Stomach smooth muscle (tissue), 2 donors: ENCODE results near the gene SNCAIP.

ENCODE experiments used
- H3K27ac ChIP-seq: one replicate; pipeline ENCODE4 v1.7.0; 2013; ENCODE audit warnings: mild to moderate bottlenecking, low read length, inconsistent platforms
- H3K27me3 ChIP-seq, 2 donors: one replicate each; pipeline ENCODE4 v1.7.0; 2013; ENCODE audit warnings: low read length in 2 of 2; ENCODE audit not compliant: insufficient read depth in 2 of 2, control insufficient read depth in 1 of 2
- H3K36me3 ChIP-seq, 2 donors: one replicate each; pipeline ENCODE4 v1.7.0; 2013; ENCODE audit warnings: low read length in 2 of 2; ENCODE audit not compliant: control insufficient read depth in 2 of 2, insufficient read depth in 2 of 2
- H3K4me1 ChIP-seq: one replicate; pipeline ENCODE4 v1.7.0; 2013; ENCODE audit warnings: low read length; ENCODE audit not compliant: control insufficient read depth, insufficient read depth
- H3K4me3 ChIP-seq, 2 donors: one replicate each; pipeline ENCODE4 v1.7.0; 2013; ENCODE audit warnings: low read length in 2 of 2
- H3K9ac ChIP-seq, 2 donors: one replicate each; pipeline ENCODE4 v1.7.0; 2013; ENCODE audit warnings: low read length in 2 of 2, mild to moderate bottlenecking in 1 of 2
- H3K9me3 ChIP-seq, 2 donors: one replicate each; pipeline ENCODE4 v1.7.0; 2013; ENCODE audit warnings: low read length in 2 of 2; ENCODE audit not compliant: control insufficient read depth in 2 of 2
- donor health status: healthy.
- donor health status: Pancreatic carcinoma.

Gene SNCAIP

GRCh38 chr5:122424132-122424531, 112.1 kb downstream of the SNCAIP start:
- no peaks in the 10 kb centered on the region for H3K36me3 ChIP-seq
- no peak overlapping the region for H3K27ac ChIP-seq

DNA sequence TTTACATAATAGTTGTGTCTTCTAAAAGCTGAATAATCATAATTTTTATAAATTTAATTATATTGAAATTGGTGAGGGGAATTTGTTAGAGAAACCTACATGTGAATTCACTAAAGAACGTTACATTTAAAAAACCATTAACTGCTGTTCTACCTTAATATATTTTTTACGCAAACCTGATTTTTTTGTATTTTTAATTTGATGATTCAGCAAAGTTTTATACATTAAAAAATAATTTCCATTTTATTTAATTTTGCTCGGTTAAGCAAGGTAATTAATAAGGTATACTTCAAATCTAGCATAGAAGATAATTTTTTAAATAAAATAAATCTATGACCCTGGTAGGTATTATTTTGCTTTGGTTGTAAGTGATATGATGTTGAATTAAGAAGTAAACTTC, 114.3 kb downstream of the SNCAIP start:
- Histone ChIP-seq H3K4me1 (no peaks in the 10 kb centered on the region), H3K36me3 (no peaks in the 10 kb centered on the region), H3K4me3 (no peak overlapping the region), H3K9me3 (no peaks in the 10 kb centered on the region), H3K9ac (no peak overlapping the region), H3K27me3 (no peaks in the 10 kb centered on the region), H3K27ac (no peak overlapping the region)

More at GRCh38 chr5:122424132-122424531, 112.1 kb downstream of the SNCAIP start:
- no peaks in the 10 kb centered on the region for H3K27me3 ChIP-seq
- H3K4me1 ChIP-seq = no peaks in the 10 kb centered on the region
- no peak overlapping the region for H3K4me3 ChIP-seq
- no peaks in the 10 kb centered on the region for H3K9me3 ChIP-seq
- H3K9ac ChIP-seq = no peak overlapping the region

GRCh38 chr5:122427621-122428020, 115.6 kb downstream of the SNCAIP start:
- Histone ChIP-seq H3K27ac (no peak overlapping the region), H3K4me1 (no peaks in the 10 kb centered on the region), H3K4me3 (no peak overlapping the region), H3K9ac (no peak overlapping the region), H3K36me3 (no peaks in the 10 kb centered on the region), H3K27me3 (no peaks in the 10 kb centered on the region), H3K9me3 (no peaks in the 10 kb centered on the region)

GRCh38 chr5:122429545-122430318, 117.7 kb downstream of the SNCAIP start:
- H3K27ac ChIP-seq = no peak overlapping the region

GRCh38 chr5:122430319-122430586, 118.2 kb downstream of the SNCAIP start:
- Histone ChIP-seq H3K36me3 (no peaks in the 10 kb centered on the region), H3K27me3 (no peaks in the 10 kb centered on the region), H3K4me1 (no peaks in the 10 kb centered on the region), H3K27ac (no peak overlapping the region), H3K4me3 (no peak overlapping the region), H3K9ac (no peak overlapping the region), H3K9me3 (no peaks in the 10 kb centered on the region)

More at GRCh38 chr5:122429545-122430318, 117.7 kb downstream of the SNCAIP start:
- Histone ChIP-seq H3K4me3 (no peak overlapping the region), H3K9me3 (no peaks in the 10 kb centered on the region), H3K9ac (no peak overlapping the region), H3K36me3 (no peaks in the 10 kb centered on the region), H3K27me3 (no peaks in the 10 kb centered on the region), H3K4me1 (no peaks in the 10 kb centered on the region)

GRCh38 chr5:122431298-122431697, 119.3 kb downstream of the SNCAIP start:
- no peak overlapping the region for H3K4me3 ChIP-seq
- H3K27ac ChIP-seq = no peak overlapping the region
- H3K9ac ChIP-seq = no peak overlapping the region
- H3K9me3 ChIP-seq = no peaks in the 10 kb centered on the region
- H3K27me3 ChIP-seq = no peaks in the 10 kb centered on the region
- H3K36me3 ChIP-seq = no peaks in the 10 kb centered on the region
- no peaks in the 10 kb centered on the region for H3K4me1 ChIP-seq

DNA sequence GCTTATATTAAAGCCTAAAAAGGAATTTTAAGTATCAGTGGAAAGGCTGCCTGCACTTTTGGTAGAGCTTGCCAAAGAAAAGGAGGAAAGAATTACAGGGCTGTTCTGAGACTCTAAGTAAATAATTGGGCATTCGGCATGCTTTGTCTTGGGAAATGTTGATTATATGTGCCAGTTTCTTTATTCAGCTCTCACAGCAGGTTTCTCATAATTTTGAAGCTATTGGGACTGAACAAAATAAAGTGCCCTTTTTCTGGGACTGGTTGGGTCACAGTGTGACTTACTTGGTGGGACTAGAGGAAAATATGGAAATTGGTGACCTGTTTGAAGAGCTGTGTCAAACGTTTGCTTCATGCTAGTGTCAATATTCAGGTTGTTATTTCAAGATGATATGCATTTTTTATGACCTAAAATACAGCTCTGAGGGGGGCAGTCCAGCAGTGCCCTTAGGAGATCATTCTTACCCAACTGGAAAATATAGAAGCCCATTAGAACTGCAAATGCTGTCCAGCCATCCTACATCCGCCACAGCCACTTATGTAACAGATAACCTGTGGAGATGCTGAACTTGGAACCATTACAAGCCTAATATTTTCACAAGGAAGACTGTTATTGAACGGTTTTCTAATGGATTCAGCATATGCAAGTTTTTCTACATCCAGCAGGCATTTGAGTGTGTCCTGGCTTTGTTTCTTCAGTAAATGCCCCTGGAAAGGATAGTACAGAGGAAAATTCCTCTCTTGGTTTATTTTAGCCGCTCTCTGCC, 122.4 kb downstream of the SNCAIP start:
- H3K27ac ChIP-seq = no peak overlapping the region

GRCh38 chr5:122435234-122435633, 123.2 kb downstream of the SNCAIP start:
- Histone ChIP-seq H3K27ac (no peak overlapping the region), H3K27me3 (no peaks in the 10 kb centered on the region), H3K36me3 (no peaks in the 10 kb centered on the region), H3K9ac (no peak overlapping the region), H3K9me3 (no peaks in the 10 kb centered on the region), H3K4me1 (no peaks in the 10 kb centered on the region), H3K4me3 (no peak overlapping the region)

More for the DNA sequence above, 122.4 kb downstream of the SNCAIP start:
- H3K36me3 ChIP-seq = no peaks in the 10 kb centered on the region
- no peak overlapping the region for H3K4me3 ChIP-seq
- H3K4me1 ChIP-seq = no peaks in the 10 kb centered on the region
- H3K27me3 ChIP-seq = no peaks in the 10 kb centered on the region
- no peak overlapping the region for H3K9ac ChIP-seq
- no peaks in the 10 kb centered on the region for H3K9me3 ChIP-seq

GRCh38 chr5:122435761-122436160, 123.7 kb downstream of the SNCAIP start:
- no peaks in the 10 kb centered on the region for H3K9me3 ChIP-seq
- no peaks in the 10 kb centered on the region for H3K4me1 ChIP-seq
- no peak overlapping the region for H3K9ac ChIP-seq
- no peaks in the 10 kb centered on the region for H3K27me3 ChIP-seq
- H3K27ac ChIP-seq = no peak overlapping the region
- no peaks in the 10 kb centered on the region for H3K36me3 ChIP-seq
- H3K4me3 ChIP-seq = no peak overlapping the region

GRCh38 chr5:122436615-122437014, 124.6 kb downstream of the SNCAIP start:
- Histone ChIP-seq H3K27me3 (no peaks in the 10 kb centered on the region), H3K4me1 (no peaks in the 10 kb centered on the region), H3K9me3 (no peaks in the 10 kb centered on the region), H3K4me3 (no peak overlapping the region), H3K9ac (no peak overlapping the region), H3K36me3 (no peaks in the 10 kb centered on the region), H3K27ac (no peak overlapping the region)

GRCh38 chr5:122439645-122440044, 127.6 kb downstream of the SNCAIP start:
- H3K9me3 ChIP-seq = no peaks in the 10 kb centered on the region
- no peak overlapping the region for H3K4me3 ChIP-seq
- H3K9ac ChIP-seq = no peak overlapping the region
- no peaks in the 10 kb centered on the region for H3K36me3 ChIP-seq
- H3K27ac ChIP-seq = no peak overlapping the region
- no peaks in the 10 kb centered on the region for H3K27me3 ChIP-seq
- no peaks in the 10 kb centered on the region for H3K4me1 ChIP-seq
